Uterus (tissue), 2 donors: Measurements from ENCODE around the gene NDEL1.

Experiments used
- POLR2A ChIP-seq, 2 donors: fragments of 450-650 bp; IDR thresholded peaks; one replicate each; pipeline ENCODE4 v1.6.1; 2016; ENCODE audit warnings: antibody characterized with exemption in 2 of 2, mild to moderate bottlenecking in 1 of 2, moderate library complexity in 1 of 2
- TF ChIP-seq, protein P1 (sequence below), 4 experiments: fragments of 200-600 bp in 2 of 4; fragments of 450-650 bp in 2 of 4; sonication (generic) in 2 of 4; IDR thresholded peaks; one replicate each; pipeline ENCODE4 v1.5.1; 2016 to 2019; ENCODE audit warnings: antibody characterized with exemption in 4 of 4, mild to moderate bottlenecking in 2 of 4, moderate library complexity in 1 of 4

DNA sequence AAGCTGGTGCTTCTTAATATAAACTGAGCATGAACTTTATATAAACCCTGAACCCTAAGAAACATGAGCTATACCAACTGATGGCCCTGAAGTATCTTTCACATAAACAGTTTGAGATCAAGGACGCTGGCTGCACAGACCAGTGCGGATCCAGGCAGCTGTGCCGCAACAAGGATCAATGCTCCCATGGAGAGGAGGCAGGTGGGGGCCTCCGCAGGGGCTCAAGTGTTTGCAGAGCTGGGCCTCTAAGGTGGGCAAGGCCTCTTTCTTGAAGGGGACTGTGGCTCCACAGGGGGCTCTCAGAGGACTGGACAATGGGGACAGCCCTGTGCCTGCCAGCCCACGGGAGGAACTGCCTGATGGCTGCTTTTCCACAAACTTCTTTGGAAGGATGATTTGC is 46.0 kb downstream of the NDEL1 start:
- TF ChIP-seq, protein P1, sequence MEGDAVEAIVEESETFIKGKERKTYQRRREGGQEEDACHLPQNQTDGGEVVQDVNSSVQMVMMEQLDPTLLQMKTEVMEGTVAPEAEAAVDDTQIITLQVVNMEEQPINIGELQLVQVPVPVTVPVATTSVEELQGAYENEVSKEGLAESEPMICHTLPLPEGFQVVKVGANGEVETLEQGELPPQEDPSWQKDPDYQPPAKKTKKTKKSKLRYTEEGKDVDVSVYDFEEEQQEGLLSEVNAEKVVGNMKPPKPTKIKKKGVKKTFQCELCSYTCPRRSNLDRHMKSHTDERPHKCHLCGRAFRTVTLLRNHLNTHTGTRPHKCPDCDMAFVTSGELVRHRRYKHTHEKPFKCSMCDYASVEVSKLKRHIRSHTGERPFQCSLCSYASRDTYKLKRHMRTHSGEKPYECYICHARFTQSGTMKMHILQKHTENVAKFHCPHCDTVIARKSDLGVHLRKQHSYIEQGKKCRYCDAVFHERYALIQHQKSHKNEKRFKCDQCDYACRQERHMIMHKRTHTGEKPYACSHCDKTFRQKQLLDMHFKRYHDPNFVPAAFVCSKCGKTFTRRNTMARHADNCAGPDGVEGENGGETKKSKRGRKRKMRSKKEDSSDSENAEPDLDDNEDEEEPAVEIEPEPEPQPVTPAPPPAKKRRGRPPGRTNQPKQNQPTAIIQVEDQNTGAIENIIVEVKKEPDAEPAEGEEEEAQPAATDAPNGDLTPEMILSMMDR (IDR thresholded peaks at IDR 0.05), result no peak
- no peak for TF ChIP-seq POLR2A (IDR thresholded peaks at IDR 0.05)
